Activated CD8-positive, alpha-beta memory T cell treated with anti-CD3 and anti-CD28 coated beads, Interleukin-2, amount 50 U/mL, for 1 hour (primary cell): ENCODE results near the gene KRTAP12-3.
"Not testable (repeated sequence)": the region's sequence is repeated elsewhere in the genome, so short reads cannot be mapped to it uniquely, and the experiment has no call there.

Source experiments
- DNase-seq: peaks from one replicate; pipeline ENCODE4 v3.0.0-alpha.2; 2020; ENCODE audit errors: extremely low read depth

KRTAP12-3 gene

DNA sequence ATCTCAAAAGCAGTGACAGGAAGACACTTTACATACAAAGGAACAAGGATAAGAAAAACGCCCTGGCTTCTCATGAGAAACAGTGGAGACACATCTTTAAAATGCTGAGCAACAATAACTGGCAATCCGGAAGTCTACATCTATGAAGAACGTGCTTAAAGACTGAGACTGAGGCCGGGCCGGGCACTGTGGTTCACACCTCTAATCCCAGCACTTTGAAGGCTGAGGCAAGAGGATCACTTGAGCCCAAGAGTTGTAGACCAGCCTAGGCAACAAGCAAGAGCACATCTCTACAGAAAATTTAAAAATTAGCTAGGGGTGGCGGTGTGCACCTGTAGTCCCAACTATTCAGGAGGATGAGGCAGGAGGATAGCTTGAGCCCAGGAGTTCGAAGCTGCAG lies 26.3 kb downstream of the KRTAP12-3 start:
- no peak for DNase-seq

DNA sequence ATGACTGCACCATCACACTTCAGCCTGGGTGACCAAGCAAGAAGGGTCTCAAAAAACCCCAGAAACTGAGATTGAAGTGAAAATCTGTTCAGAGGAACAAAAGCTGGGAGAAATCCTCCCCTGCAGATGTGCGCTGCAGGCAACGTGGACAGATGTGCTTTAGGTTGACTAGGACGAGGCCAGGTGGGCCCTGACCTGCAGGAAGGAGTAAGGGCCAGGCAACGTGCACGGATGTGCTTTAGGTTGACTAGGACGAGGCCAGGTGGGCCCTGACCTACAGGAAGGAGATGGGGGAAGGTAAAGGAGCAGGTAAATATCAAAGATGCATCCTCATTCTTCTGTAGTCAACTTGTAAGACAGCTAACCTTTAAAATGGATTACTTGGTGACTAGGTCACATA lies 26.8 kb downstream of the KRTAP12-3 start:
- DNase-seq = no peak

DNA sequence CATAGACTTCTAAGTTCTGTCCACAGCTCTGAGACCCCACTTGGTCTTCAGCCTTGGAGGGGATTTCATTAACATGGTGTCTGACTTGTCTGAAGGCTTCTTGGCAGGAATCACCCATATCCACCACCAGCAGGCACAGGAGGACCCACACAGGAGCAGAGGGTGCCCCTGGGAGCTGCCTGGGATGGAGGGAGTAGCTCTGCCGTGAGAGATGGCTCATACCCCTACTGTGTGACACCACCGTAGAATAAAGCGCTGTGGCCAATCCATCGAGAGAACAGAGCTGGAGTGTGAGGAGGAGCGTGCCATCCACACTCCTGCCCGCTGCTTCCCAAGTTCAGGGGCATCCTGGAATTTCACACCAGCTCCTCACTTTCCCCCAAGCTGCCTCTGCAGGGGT lies 27.3 kb downstream of the KRTAP12-3 start:
- not testable (repeated sequence) for DNase-seq

DNA sequence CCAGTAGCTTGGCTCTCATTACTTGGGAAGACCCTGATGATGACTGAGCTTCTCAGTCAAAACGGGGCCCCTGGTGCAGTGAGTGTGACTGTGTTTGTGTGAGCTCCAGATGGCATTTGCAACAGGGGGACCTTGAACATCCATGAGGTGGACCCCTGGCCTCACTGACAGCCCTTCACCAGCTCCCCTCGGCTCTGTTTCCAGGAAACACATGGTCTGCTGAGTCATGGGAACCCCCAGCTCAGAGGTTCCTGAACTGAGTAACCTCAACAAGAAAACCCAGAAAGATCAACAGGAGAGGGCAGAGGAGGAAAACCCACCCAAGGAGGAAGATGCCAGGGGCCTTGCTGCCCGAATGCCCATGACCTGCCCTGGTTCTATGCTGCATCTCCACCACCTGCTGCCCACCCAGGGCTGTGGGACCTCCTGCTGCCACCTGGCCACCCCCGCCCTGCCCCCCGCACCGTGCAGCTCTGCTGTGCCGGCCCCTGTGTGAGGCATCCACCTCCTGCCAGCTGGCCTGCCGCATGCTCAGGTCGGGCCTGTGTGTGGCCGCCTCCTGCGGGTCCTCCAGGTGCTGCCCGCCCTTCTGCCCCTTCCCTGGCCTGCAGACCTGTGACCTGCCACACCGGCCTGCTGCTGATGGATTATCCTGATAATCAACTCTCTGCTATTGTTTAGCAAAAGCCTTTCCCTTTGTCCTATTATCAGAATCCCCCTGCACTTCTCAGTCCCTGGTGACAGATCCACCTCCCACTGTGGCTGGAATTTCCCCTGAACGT lies 28.5 kb downstream of the KRTAP12-3 start:
- DNase-seq = no peak

DNA sequence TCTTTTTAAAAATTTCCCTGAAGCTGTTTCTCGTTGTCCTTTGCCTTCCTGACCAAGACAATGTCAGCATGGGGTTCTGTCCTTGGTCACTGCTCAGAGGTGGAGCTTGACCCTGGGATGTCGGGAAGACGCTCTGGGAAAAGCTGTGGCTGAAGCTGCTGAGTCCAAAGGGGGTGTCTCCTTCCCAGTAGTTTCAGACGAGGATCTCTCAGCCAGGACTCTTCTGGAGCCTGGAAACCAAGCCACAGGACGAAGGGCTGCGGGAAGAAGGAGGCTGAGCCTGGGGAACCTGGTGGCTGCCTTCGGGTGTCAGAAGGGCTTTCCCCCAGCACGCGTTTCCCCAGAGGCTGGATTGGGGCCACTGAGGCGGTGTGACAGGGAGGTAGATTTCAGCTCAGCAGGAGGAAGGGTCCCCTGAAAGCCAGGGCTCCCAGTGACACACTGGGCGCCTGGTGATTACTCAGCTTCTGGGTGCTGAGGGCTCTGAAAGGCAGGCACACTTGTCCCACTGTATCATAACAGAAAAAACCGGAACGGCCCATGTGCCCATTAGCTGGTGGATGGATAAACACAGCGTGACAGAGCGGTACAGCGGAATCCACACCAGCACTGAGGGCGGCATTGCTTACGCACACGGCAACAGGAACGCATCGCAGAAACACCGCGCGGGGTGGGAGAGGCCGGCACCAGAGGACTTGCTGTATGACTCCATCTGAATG lies 29.3 kb downstream of the KRTAP12-3 start:
- no peak for DNase-seq

DNA sequence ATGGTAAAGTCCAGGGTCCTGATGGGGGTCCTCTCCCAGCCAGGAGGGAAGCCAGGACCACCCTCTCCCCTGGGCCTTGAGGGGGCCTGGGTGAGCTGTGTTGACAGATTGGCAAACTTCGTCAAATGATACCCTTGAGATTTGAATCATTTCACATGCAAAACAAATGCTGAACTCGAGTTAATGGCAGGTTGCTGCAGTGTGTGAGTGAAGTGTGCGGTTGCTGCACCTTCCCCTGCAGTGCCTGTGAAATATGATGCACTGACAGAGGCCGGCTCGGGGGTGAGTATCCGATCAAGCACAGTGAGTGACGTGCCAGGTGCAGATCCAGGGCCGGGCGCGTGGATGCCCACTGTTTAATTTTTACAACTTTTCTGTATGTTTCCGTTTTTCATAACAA lies 29.9 kb downstream of the KRTAP12-3 start:
- DNase-seq = no peak

DNA sequence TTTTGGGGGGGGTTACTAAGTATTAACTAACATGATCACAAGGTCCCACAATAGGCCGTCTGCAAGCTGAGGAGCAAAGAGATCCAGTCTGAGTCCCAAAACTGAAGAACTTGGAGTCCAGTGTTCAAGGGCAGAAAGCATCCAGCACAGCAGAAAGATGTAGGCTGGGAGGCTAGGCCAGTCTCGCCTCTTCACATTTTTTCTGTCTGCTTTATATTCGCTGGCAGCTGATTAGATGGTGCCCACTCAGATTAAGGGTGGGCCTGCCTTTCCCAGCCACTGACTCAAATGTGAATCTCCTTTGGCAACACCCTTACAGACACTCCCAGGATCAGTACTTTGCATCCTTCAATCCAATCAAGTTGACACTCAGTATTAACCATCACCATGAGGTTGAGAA lies 32.0 kb downstream of the KRTAP12-3 start:
- not testable (repeated sequence) for DNase-seq

DNA sequence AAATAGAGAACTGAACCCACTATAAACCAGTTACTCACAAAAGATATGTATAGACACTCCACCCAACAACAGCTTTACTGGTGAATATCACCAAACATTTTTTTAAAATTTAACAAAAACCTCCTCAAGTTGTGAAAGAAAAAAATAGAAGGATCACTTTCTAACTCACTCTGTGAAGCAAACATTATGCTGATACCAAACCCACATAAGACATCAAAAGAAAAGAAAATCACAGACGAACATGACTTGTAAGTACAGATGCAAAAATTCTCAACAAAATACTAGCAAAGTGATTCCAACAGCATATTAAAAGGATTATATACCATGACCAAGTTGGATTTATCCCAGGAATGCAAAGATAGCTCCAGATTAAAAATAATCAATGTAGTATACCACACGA lies 34.0 kb downstream of the KRTAP12-3 start:
- DNase-seq = no peak

DNA sequence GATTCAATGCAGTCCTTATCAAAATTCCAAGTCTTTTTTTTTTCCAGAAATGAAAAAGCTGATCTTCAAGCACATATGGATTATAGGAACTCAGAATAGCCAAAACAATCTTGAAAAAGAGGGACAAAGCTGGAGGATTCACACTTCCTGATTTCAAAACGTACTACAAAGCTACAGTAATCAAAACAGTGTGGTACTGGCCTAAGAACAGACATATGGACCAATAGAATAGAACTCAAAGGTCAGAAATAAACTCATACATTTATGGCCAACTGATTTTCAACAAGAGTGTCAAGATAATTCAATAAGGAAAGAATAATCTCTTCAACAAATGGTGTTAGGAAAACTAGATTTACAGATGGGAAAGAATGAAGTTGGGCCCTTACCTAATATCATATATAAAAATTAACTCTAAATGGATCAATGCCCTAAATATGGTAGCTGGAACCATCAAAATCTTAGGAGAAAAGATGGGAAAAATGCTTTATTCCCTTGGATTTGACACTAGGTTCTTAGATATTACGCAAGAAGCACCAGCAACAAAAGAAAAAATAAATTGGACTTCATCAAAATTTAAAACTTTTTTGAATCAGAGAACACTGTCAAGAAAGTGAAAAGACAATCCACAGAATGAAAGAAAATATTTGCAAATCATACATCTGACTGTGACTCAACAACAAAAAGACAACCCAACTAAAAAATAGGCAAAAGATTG lies 35.2 kb downstream of the KRTAP12-3 start:
- no peak for DNase-seq

DNA sequence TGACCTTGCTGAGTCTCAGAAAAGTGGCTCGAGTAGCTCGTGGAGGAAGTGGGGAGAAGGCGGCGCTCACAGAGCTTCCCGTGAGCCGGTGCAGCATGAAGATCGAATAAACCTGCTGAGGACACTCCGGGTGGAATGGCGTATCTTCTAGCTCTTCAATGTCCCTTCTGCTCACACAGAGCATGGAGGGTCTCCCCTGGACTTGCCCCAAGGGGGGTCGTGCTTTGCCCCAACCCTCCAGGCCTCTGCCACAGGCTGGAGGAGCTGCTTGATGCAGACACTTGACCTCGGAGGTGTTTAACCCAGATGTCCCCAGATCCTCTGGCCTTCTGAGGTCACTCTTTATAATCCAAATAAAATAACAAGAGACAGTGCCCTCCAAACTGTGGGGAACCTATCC lies 37.0 kb downstream of the KRTAP12-3 start:
- DNase-seq = no peak

DNA sequence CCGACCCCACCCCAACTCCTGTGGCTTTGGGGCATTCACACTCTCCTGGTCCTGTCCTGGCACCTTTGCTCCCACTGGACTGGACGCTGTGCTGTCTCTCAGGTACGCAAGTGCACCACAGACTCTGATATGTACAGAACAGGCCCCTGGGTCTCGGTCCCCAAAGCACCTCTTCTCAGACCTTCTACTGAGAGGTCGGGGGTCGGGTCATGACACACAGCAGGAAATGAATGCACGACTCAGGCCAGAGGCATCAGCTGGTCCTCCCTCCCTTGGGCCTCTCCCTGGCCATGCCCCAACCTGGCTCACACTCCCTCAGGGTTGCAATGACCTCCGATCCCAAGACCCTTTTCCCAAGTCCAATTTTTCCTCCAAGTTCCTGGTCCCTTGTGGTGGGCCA lies 37.5 kb downstream of the KRTAP12-3 start:
- no peak for DNase-seq

DNA sequence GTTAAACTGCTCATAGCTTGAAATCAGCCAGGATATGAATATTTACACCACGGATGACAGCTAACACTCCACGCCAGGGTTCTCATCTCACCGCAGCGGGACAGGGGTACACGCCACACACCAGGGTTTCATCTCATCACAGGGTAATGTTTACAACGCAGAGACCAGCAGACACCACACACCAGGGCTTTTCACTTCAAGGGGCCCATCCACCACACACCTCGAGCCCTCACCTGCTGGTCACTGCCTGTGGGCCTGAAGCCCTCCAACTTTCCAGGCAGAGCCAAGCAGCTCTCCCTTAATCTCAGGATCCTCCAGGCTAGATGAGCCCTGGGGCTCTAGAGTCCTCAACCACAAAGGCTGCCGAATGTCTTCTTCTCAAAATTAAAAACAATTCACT lies 37.9 kb downstream of the KRTAP12-3 start:
- DNase-seq = no peak

DNA sequence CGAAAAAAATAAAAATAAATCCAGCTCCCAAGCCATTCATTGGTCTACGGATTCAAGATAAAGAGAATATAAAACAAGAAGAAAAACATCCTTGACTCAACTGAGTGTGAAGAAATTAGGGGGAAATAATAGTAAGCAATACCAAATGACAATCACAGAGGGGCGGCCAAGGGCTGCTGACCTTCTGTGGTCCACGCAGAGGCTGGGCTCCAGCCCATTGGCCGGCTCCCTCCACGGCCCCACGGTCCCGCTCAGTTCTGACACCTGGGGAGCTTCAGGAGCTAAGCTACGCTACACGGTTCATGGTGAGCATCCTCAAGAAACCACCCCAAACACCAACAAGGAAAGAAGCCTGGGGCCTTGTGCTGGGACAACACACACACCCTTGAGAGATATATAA lies 38.8 kb downstream of the KRTAP12-3 start:
- no peak for DNase-seq

DNA sequence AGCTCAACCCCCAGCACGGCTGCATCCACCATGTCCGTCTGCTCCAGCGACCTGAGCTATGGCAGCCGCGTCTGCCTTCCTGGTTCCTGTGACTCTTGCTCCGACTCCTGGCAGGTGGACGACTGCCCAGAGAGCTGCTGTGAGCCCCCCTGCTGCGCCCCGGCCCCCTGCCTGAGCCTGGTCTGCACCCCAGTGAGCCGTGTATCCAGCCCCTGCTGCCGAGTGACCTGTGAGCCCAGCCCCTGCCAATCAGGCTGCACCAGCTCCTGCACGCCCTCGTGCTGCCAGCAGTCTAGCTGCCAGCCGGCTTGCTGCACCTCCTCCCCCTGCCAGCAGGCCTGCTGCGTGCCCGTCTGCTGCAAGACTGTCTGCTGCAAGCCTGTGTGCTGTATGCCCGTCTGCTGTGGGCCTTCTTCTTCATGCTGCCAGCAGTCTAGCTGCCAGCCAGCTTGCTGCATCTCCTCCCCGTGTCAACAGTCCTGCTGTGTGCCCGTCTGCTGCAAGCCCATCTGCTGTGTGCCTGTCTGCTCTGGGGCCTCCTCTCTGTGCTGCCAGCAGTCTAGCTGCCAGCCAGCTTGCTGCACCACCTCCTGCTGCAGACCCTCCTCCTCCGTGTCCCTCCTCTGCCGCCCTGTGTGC lies 39.6 kb downstream of the KRTAP12-3 start, which contains the start of gene KRTAP10-12:
KRTAP10-12 (plus strand) TSS at position 1 of the 639 bp plus-strand sequence; CDS start at position 31, 30 bp downstream.
- not testable (repeated sequence) for DNase-seq

DNA sequence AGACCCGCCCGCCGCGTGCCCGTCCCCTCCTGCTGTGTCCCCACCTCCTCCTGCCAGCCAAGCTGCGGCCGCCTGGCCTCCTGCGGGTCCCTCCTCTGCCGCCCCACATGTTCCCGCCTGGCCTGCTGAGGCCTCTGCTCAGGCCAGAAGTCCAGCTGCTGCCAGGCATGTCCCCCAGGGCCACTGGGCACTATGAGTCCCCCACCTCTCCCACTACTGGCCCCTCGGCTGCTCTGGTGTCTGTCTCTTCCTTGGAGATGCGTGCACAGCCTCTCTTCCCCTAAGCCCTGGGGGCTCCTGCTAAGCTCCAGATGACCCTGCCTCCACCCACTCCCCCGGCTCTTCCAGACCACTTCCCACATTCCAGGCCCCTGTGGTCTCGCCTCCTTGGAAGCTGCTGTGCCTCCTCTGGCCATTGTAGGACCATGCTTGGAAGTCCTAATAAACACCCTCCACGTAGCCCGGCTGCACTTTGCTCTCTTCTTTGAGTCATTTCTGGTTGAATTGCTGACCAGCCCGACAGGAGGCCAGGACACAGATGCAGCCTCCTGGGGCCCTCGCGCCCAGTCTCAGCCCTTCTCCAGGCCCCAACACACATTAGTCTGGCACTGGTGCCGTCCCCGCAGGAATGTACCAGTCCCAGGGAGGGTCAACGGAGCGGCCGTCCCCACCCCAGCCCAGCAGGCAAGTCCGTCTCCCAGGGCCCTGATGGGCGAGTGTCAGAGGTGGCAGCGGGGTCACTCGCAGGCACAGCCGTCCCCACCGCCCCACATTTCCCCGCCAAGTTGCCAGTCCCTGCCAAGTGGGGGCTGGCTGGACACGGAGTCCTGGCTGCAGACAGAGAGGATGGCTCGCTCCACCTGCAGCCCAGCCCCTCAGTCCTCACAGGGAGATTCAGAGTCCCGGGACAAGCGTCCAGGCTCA lies 40.3 kb downstream of the KRTAP12-3 start:
- DNase-seq = no peak

DNA sequence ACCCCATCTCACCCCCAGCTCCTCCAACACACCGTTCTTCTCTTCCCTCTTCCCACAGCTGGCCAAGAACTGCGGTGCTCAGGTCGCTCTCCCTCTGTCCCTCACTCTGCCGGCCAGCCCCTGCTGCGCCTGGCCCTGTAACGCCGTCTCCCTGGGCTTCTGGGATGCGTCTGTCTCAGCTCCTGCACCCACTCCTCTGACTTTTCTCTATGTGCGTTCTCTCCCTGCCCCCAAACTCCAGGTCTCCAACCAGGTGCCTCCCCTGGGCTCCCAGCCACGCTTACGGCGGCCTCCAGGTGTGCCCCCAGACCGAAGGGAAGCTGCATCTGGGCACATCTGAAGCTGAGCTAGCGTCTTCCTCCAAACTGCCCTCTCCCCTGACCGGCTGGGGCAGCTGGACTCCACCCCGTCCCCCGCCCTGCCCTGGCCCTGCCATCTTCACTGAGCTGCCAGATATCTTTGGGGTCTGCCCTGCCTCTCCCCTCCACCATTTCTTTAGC lies 41.8 kb downstream of the KRTAP12-3 start:
- DNase-seq = no peak

DNA sequence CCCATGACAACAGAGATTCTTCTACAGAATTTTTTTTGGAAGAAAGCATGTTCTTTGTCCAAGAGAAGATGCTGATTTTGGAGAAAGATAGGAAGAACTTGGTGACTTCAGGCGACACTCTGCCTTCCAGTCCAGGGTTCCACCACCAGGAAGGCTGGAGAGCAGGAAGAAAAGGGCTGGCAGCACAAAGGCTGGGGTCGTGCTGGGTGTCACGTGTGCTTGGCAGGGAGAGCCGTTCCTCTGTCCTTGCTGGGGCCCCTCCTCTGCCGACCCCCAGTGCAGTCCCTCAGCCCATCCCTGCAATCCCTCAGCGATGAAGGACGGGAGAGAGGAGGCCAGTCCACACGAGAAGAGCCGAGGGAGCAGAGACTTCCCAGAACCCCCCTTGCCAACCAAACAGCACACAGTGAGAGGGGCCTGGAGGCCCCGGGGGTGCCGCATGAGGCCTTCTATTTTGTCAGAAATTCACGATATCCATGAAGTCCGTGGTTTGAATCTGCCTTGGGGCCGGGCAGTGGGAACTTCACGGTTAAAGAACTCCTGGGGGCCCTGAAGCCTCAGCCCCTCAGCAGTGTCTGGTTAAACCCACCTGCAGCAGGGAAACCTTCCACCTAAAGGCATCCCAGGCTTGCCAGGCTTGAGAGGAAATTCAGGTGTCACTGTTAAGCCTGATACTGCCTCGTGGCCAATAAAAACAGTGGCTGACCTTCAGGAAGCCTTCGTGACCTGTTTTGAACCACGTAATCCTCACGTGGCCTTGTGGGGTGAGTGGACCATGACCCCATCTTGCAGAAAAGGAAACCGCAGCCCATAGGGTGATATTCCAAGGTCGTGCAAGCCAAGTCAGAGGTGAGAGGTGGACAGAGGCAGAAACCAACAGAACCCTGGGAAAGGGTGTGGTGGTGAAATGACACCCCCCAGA lies 42.6 kb downstream of the KRTAP12-3 start:
- DNase-seq = no peak

DNA sequence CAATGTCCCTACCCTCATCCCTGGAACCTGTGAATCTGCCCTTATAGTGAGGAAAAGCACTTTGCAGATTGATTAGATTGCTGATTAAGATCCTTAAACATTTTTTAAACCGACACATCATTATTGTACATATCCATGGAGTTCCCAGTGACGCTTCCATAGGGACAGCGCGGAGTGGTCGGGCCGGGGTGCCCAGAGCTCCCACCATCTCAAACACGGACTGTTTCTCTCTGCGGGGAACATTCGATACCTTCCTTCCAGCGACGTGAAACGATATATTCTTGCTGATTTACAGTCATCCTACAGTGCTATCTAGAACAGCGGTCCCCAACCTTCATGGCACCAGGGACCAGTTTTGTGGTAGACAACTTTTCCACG lies 43.3 kb downstream of the KRTAP12-3 start:
- no peak for DNase-seq

DNA sequence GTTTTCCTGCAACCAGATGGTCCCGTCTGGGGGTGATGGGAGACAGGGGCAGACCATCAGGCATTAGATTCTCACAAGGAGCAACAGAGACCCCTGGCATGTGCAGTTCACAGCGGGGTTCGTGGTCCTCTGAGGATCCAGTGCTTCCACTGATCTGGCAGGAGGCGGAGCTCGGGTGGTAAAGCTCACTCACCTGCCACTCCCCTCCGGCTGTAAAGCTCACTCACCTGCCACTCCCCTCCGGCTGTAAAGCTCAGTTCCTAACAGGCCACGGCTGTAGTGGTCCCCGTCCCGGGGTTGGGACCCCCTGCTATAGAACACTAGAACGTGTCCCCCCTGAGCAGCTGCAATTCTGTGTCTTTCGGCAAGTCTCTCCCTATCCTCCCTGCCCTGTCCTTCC lies 43.8 kb downstream of the KRTAP12-3 start:
- DNase-seq = no peak
